HG02840 (cell line): ENCODE results near the gene PNMA6E.

ENCODE experiments used
- ATAC-seq: cut with Tn5 transposase; IDR thresholded peaks from one replicate; pipeline ENCODE4 v1.9.1; 2021; ENCODE audit warnings: mild to moderate bottlenecking, moderate library complexity, moderate number of reproducible peaks; ENCODE audit not compliant: unreplicated experiment, low FRiP score

PNMA6E gene

DNA sequence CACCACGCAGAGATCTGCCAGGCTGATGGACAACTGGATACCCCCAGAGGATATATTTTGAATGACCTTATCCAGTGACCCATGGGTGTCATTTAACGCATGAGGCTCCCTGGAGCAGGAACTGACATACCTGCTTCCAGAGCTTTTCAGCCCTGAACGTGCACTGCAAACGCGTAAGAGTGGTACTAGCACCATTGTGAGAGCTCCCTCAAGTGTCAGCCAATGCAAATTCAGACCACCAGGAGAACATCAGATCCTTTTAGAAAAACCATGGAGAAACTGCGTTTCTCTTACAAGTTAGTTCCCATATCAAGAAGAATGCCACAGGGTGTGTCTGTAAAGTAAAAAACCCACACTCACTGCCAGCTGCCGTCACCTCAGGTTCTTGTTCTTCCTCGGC lies 37.4 kb upstream of the PNMA6E start:
- no peak for ATAC-seq

DNA sequence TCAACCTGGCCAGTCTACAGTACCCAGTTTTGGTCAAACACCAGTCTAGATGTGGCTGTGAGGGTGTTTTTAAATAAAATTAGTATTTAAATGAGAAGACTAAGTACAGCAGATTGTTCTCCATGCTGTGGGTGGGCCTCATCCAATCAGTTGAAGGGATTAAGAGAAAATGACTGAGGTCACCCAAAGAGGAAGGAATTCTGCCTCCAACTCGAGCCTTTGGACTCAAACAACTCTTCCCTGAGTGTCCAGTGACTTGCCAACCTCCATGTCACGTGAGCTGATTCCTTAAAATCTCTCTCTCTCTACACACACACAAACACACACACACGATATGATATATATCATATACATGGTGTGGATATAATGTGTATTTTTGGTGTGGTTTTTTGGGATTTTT lies 34.7 kb upstream of the PNMA6E start:
- ATAC-seq = no peak

DNA sequence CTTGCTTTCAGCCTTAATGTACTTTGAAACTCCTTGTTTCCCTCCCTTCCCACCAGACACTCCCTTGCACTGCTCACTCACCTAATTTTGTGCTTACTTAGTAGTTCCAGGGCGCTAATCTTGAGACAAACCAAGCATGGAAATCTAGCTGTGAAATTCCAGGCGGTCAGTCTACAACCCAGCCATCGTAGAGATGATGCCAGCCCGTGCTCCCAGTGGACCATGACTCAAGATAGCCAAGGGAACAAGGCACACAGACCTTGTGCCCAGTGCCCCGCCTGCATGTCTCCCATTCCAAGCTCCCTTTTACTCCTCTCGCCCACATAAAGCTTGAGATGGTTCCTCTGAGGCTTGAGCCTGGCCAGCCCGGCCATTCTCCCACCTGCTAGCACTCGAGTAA lies 33.7 kb upstream of the PNMA6E start:
- ATAC-seq = no peak

DNA sequence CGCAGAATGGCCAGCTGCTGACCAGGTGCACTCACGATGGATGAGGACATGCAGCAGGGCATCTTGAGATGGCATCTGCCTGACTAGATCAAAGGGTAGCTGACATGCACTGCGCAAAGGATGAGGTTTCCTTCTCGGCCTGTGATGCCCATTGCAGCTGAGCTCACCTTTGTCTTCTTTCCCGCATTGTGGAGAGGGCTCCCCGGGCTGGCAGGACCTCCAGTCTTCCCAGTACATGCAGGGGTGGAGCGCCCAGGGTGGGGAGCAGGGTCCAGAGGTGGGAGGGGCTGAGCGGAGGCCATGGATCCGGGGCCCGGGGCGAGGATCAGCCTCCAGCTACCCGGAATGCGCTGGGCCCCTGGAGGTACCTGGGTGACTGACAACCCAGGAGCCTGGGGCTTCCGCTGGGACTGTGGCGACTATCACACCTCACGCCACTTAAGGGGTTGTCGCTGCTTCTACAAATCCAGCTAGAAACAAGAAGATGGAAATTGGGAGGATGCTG lies 32.7 kb upstream of the PNMA6E start:
- no peak for ATAC-seq

DNA sequence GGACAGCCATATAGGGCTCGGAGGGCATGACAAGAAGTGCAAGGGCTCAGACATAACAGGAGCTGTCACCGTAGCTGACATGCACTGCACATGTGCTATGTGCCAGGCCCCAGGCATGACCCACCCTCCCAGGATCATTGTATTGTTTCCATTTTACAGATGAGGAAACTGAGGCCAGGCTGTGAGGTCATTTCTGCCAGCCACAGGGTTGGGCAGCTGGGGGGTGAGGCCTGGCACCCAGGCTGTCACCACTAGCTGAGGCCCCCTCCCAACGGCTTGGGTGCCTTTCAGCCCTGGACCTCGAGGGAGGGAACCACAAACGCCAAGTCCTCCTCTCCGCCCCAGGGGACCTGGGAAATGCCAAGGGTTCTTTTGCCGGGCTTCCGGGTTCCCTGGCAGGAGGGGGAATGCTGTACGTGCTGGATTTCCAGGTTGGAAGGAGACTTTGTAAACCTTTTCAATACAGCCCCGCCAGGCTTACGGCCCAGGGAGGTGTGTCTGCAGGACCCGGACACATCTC lies 32.1 kb upstream of the PNMA6E start:
- ATAC-seq = no peak

DNA sequence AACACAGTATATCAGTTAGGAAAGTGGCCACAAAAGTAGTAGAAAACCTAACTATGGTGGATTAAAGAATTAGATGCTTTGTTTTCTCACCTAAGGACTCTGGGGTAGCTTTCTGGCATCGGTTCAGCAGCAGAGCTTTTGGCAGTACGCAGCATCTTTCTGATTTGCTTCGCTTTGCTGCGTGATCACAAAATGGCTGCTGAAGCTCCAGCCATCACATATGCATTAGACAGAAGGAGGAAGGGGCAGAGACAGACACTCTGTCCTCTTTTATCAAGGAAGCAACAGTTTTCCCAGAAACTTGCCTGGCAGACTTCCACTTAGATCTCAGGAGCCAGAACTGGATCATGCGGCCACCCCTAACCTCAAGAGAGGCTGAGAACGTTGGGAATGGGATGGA lies 29.6 kb upstream of the PNMA6E start:
- ATAC-seq = no peak

DNA sequence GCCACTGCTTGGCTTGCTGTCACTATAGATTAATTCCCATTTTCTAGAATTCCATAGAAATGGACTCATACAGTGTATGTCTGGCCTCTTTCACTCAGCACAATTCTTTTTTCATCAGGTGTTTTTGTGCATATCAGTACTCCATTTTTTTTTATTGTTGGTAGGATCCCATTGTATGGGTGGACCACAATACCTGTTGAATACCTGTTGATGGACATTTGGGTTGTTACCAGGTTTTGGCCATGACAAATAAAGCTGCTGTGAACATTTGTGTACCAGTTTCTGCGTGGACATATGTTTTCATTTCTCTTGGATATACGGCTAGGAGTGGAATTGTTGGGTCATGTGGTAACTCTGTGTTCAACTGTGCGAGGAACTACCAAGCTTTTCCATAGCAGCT lies 25.1 kb upstream of the PNMA6E start:
- ATAC-seq = no peak

DNA sequence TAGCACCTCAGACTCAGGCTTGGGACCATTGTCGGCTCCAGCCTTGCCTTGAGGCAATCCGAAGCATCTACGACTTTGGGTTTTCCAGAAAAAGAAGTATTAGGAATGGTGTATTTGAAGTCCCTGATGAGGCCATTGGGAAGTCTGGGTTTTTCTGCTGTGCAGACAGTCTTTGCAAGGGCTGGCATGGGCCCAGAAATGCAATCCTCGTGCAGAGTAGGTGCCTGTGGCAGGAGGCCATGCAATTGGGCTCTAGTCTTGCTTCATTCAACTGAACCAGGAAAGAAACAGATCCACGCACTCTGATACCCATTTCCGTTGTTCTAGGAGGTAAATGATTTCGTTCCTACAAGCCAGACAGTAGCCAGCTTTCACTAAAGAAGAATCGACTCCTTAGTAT lies 22.5 kb upstream of the PNMA6E start:
- no peak for ATAC-seq

DNA sequence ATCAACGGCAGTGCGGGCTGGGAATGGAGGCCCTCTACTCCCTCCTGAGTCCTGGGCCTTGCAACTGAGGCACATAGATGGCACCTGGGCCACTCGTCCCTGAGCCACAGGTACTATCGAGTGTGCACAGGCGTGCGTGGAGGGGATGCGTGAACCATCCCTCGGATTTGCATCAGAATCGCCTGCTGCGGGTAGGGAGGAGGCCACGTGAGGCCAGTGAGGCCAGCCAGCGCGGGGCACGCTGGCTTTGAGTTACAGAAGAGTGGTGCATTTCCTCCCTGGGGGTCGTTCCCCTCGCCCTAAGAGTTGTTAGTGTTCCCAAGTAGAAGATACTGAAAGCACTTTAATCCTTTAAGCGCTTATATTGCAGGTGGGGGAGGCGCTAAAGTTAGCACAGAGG lies 20.7 kb upstream of the PNMA6E start:
- ATAC-seq = no peak

DNA sequence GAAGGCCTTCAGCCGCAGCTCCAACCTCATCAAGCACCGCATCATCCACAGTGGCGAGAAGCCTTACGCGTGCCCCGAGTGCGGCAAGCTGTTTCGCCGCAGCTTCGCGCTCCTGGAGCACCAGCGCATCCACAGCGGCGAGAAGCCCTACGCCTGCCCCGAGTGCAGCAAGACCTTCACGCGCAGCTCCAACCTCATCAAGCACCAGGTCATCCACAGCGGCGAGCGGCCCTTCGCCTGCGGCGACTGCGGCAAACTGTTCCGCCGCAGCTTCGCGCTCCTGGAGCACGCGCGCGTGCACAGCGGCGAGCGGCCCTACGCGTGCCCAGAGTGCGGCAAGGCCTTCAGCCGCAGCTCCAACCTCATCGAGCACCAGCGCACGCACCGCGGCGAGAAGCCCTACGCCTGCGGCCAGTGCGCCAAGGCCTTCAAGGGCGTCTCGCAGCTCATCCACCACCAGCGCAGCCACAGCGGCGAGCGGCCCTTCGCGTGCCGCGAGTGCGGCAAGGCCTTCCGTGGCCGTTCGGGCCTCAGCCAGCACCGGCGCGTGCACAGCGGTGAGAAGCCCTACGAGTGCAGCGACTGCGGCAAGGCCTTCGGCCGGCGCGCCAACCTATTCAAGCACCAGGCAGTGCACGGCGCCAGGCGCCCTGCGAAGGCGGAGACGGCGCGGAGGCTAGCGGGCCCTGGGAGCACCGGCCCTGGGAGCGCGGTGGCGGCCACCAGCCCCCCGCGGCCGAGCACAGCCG lies 19.9 kb upstream of the PNMA6E start:
- ATAC-seq = no peak

DNA sequence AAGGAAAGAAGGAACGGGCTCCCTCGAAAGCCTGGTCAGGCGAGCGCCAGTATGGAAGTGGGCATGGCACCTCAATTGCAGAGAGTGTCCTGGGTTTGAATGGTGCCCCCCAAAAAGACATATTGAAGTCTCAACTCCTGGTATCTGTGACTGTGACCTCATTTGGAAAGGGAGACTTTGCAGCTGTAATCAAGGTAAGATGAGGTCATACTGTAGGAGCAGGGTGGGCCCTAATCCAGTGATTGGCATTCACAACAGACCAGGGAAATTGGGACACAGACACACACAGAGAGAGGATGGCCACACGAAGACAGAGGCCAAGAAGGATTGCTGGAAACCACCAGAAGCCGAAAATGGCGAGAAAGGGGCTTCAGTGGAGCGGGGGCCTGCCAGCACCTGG lies 16.5 kb upstream of the PNMA6E start:
- no peak for ATAC-seq

DNA sequence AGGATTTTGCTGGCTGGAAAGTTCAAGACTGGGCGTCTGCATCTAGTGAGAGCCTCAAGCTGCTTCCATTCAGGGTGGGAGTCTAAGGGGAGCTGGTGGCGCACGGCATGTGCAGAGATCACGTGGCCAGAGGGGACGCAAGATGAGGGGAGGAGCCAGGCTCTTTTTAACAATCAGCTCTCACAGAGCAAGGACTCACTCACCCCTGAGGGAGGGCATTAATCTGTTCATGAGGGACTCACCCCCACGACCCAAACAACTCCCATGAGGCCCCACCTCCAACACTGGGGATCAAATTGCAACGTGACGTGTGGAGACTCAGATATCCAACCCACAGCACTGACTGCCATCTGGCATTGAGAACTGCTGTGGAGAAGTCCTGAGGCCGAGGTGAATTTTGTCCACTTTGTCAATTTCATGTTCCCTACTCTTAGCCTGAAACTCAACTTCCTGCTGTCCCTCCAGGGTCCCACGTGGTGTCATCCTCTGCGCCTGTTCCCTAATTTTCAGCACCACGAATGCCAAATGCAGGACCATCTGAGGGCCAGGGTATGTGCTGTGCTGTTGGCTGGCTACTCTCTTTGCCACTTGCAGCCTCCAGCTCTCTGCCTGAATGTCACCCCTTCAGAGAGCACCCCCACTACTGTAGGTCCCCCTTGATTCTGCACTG lies 15.8 kb upstream of the PNMA6E start:
- ATAC-seq = no peak

DNA sequence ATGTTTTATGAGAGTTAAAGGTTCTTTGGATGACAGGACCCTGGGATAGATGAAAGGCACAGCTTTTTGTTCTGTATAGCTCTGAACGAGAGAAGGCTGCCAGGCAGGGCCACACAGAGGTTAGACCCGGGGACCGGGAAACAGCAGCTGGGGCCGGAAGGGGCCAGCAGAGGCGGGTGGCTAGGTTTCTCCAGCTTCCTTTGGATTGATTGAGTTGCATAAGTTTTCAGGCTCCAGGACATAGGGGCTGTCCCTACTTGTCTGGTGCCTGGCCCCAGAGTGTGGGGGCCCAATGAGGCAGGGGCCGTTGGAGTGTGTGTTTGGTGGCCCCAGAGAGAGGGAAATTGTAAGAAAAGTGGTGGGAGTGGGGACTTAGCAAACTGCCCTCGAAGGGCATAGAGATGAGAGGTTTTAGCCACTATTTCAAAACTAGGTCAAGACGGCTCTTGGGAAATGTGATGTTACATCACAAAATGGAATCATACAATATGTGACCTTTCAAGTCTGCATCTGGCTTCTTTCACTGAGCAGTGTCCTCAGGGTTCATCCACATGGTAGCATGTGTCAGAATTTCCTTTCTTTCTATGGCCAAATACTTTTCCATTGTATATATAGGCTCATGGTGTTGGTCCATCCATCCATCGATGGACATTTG lies 13.8 kb upstream of the PNMA6E start:
- ATAC-seq = no peak

DNA sequence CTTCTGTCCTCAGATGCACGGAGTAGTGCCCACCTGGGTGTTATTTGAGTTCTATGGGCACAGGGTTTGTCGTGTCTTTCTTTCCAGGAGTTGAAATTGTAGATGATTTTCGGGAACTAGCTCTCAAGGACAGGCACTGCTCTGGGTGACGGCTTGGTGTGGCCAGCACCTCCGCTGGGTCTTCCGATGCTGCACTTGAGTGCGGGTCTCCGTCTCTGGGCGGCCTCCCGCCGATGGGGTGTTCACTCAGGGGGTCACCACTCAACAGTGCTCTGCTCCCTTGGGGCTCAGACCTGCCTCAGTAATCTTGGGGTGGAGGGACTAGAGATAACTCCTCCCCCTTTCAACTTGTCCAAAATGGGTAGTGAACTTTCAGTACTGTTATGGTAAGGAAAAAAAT lies 12.6 kb upstream of the PNMA6E start:
- no peak for ATAC-seq

DNA sequence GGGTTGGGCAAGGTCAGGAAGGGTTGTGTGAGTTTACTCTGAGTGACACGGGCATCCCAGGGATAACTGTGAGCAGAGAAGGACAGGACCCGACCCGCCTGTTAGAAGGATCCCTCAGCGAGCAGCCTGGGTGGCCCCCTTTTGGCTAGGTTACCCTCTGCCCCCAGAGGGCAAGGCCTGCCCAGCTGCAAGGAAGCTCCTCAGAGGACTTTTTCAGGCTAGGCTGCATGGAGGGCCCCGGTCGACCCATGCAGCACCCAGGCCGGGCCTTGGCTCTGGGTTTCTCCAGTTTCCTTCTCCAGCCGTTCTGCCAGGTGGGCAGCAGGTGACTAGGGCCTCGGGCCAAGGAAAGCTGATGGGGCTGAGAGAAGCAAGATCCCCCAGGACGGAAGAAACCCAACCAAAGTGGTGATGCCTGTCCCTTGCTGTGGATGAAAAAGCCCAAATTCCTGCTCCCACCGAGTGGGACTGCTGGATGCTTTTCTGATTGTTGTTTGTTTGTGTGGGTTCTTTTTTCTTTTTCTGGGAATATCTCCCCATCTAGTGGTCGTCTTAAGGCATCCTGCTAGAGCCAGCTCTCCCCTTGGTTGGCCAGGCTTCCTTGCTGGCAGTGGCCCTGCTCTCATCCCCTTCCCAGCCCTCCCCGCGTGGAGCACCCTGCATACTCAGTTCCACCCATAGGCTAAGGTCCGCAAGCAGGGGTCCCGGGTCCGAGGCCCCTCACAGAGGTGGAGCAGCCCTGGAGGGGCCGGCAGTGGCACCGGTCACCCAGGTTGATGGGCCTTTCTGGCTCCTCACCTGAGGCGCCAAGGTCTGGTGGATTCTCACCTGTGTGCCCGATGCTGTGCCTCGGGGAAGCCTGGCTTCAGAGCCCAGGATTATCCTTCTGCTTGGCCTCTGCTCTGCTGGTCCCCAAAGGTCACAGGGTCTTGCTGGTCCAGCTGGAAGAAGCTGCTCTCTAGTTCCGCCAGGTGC lies 11.9 kb upstream of the PNMA6E start:
- ATAC-seq = no peak

DNA sequence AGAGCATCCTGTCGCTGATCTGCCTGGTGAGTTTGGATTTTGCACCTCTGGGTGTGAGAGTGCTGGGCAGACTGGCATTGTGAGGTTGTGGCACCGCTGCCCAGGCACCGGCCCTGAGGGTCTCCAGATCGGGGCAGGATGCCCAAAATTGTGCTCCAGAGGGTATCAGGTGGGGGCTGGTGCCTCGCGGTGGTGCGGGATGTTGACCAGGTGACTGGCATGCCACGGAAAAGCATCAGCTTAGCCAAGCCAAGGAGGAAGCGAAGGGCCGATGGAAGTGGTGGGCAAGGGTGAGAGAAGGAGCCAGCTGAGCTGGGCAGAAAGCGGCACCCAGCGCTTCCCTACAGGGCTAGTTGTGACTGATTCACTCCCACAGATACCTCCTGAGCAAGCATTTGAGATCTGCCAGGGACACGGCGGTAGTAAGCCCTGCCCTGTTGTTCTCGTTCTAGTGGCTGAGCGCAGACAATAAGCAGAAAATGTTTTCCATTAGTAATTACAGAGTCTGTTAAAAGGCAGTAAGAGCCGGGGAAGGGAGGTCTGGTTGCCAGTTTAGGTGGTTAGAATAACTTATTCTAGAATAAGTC lies 10.9 kb upstream of the PNMA6E start:
- ATAC-seq = no peak

DNA sequence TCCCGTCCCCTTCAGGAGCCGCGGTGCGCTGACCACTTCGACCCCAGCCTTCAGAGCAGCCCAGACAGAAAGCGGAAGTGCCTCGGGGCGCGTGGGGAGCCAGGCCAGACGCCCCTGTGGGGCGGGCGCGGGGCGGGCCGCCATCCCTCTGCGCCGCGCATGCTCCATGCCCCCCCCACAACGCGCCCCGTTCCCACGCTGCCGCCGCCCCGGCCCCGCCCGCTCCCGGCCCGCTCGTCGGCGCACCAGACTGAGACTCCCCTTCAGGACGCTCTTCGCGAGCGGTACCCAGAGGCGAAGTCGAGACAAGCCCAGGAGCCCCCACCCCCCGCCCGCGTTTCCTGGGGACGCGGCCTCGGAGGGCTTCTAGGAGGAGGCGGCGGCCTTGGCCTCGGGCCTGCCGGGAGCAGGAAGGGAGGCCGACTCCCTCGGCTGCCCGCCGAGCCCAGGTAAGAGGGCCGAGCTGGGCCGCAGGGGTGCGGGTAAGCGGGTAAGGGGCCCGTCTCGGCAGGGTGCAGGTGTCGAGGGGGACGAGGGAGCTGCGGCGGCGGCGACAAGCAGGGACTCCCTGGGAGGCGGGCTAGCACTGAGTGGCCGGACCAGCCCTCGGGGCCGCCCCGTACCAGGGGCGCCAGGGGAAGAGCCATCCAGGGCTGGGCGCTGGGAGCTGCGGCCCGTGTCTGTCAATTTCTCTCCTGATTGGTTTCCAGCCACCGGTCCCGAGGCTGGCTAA lies 10.3 kb upstream of the PNMA6E start, which contains the start of gene ZFP92:
Gene ZFP92, plus strand, starts transcription at position 218 of the 733 bp plus-strand sequence. CDS start 6,851 bp downstream, outside the sequence.
- no peak for ATAC-seq

DNA sequence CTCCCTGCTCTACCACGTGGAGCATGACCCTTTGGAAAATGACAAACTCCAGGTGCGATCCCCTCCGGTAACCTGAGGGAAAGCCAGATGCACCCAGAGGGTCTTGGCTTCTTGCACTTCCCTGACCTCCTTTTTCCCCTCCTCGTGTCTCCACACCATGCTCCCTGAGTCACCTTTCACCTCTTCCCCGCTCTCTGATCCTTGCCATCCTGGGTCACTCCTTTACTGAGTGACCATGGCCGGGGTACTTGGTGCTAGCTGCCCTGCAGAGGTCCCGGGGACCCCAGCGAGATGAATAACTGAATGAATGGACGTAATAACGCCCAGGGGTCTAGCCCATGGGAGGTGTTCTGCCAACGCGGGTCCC lies 9.7 kb upstream of the PNMA6E start:
- ATAC-seq = no peak

DNA sequence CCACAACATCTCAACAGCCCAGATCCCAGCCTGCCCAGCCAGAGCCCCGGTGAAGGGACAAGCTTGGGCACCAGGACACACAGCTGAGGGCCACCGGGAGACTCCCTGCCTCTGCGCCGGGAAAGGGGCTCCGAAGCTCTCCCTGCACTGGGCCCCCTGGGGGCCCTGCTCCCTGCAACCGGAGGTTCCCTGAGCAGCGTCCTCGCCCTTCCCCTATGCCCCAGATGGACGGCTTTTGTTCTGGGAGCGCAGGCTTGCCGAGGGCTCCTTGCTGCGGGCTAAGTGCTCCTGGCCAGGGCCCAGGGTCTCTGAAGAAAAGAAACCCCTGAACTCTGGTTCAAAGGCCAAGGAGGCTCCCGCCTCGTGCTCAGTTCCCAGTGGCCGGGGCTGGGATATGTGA lies 9.2 kb upstream of the PNMA6E start:
- ATAC-seq = no peak
